H7 (cell line): ENCODE measurements around the gene MGAT4B. TPM values are rescaled to one million over a fixed set of nuclear protein-coding genes. Genes with fewer than 3 reads are reported as not detected.

Source experiments
- DNase-seq: peaks from one replicate; pipeline ENCODE4 v3.0.0; 2012
- H3K27me3 ChIP-seq: 2 replicates; pipeline ENCODE4 v1.6.0; 2011; ENCODE audit warnings: mild to moderate bottlenecking, low read length; ENCODE audit not compliant: control insufficient read depth, insufficient read depth
- H3K36me3 ChIP-seq: replicated peaks from 2 replicates; pipeline ENCODE4 v1.5.1; 2011; ENCODE audit warnings: low read length; ENCODE audit not compliant: control insufficient read depth, insufficient read depth
- H3K4me3 ChIP-seq: 2 replicates; pipeline ENCODE4 v1.5.1; 2011; ENCODE audit warnings: low read depth, mild to moderate bottlenecking, control low read depth, low read length, moderate library complexity; ENCODE audit not compliant: insufficient read depth
- total RNA-seq: library from RNA; depleted of rRNA; stranded (reverse); fragments of >200 nt; shearing (Covaris generic); gene quantifications from 2 replicates; pipeline ENCODE4 v1.2.3, GENCODE V29; 2014

MGAT4B gene
- total RNA-seq, 1 experiment from 2014 or later = 131 TPM

DNA sequence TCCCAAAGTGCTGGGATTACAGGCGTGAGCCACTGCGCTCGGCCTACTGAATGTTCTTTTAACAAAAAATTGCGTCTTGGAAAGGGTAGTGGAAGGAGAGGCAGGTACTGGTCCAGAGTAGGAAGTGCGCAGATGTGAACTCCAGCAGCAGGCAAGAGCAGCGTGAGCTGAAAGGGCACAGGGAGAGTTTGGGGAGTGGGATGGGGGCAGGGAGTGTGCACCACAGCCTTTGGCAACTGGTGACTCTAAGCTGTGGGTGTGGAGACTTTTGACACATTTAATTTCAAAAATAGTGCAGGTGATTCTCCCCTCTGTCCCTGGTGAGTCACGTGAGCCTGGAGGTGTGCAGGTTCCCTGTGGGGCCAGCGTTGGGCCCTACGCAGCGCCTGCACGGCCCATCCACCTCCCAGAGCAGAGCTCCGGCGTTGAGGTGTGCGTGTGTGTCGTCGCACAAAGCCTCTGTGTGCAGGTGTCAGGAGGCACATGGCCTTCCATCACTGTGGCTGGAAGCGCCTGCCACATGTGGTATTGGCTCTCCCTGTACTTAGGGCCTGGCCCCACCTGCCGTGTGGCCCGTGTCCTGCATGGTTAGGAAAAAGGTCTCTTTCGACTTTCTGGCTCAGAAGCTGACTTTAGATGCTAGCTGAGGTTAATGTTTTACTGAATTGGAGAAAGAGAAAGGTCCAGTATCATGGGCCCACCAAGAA lies 25.5 kb upstream of the MGAT4B start:
- Histone ChIP-seq H3K27me3 (no peaks in the 10 kb centered on the region), H3K36me3 (peaks cover 46% of the 10 kb centered on the region)
- peak; percentile 28 for DNase-seq

GRCh38 chr5:179830818-179831468 lies 24.3 kb upstream of the MGAT4B start:
- Histone ChIP-seq H3K36me3 (peaks cover 38% of the 10 kb centered on the region), H3K4me3 (no peak overlapping the region), H3K27me3 (no peaks in the 10 kb centered on the region)
- no peak for DNase-seq

More for the DNA sequence above, 25.5 kb upstream of the MGAT4B start:
- no peak overlapping the region for H3K4me3 ChIP-seq

DNA sequence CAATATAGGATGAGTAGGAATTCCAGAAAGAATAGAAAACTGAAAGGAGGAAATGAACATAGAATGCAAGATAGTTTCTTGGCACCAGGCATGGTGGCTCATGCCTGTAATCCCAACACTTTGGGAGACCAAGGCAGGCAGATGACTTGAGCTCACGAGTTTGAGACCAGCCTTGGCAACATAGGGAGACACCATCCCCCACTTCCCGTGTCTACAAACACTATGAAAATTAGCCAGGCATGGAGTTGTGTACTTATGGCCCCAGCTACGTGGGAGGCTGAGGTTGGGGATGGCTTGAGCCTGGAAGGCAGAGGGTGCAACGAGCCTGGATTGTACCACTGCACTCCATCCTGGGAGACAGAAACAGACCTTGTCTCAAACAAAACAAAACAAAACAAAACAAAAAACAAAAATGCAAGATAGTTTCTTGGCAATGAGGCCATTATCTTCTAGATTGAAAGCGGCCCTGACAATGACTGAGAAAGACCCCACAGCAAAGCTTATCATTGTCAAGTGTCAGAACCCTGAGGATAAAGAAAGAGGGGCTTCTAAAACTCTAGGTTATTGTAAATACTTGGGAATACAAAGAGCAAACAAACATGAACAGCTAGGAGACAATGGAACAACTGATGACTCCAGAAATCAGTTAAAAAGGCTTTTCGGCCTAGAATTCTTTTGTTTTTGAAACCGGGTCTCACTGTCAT lies 23.2 kb upstream of the MGAT4B start:
- peaks cover 48% of the 10 kb centered on the region for H3K36me3 ChIP-seq
- H3K4me3 ChIP-seq = no peak overlapping the region
- no peak for DNase-seq
- no peaks in the 10 kb centered on the region for H3K27me3 ChIP-seq

- Histone ChIP-seq H3K27me3 (no peaks in the 10 kb centered on the region), H3K4me3 (no peak overlapping the region), H3K36me3 (peaks cover 57% of the 10 kb centered on the region)
- peak; percentile 60 for DNase-seq
These were observed 22.2 kb upstream of the MGAT4B start for GRCh38 chr5:179828756-179829421.

GRCh38 chr5:179827680-179828079 lies 21.0 kb upstream of the MGAT4B start:
- no peak overlapping the region for H3K4me3 ChIP-seq
- H3K27me3 ChIP-seq = no peaks in the 10 kb centered on the region
- peaks cover 51% of the 10 kb centered on the region for H3K36me3 ChIP-seq
- peak; percentile 70 for DNase-seq

- Histone ChIP-seq H3K36me3 (peaks cover 41% of the 10 kb centered on the region), H3K27me3 (no peaks in the 10 kb centered on the region), H3K4me3 (no peak overlapping the region)
- peak; percentile 44 for DNase-seq
These were observed 19.1 kb upstream of the MGAT4B start for GRCh38 chr5:179825655-179826182.

DNA sequence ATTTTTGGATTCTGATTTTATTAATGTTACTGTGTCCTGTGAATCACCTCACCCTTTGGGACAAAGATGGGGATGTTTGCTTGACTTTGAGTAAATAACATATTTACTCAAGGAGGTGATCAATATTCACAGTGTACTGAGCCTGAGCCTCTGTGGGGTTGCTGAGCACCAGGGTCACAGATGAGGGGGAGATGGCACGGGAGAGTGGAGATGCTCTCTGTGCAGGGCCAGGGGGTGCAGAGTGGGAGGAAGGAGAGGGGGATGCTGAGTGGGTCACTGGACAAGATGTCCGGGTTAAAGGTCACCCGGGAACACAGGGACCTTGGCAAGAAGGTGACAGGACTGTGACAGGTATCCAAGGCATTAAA lies 18.1 kb upstream of the MGAT4B start:
- Histone ChIP-seq H3K27me3 (no peaks in the 10 kb centered on the region), H3K36me3 (peaks cover 38% of the 10 kb centered on the region), H3K4me3 (no peak overlapping the region)
- peak; percentile 26 for DNase-seq

DNA sequence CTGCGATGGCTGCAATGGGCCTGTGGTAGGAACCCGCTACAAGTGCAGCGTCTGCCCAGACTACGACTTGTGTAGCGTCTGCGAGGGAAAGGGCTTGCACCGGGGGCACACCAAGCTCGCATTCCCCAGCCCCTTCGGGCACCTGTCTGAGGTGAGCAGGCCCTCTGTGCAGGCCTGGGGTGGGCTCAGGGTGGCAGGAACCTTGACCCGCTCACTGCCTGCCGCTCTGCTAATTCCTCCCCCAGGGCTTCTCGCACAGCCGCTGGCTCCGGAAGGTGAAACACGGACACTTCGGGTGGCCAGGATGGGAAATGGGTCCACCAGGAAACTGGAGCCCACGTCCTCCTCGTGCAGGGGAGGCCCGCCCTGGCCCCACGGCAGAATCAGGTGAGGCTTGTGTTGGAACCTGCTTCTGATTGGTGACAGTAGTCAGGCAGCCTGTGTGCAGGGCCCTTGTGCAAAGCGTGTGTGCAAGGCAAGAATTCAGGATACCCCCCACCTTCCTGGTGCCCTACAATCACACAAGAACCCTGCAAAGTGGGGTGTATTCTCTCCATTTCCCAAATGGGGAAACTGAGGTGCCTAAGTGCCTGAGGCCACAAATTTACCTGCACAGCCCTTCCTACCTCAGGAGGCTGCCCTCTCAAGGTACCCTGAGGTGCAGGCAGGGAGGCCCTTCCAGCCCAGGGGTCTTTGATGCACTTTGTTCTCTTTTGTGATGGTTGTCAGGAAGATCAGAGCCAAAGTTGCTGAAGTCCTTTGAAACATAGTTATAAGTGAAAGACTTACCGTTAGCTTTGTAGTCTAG lies 17.5 kb upstream of the MGAT4B start:
- DNase-seq = peak; percentile 22
- peaks cover 36% of the 10 kb centered on the region for H3K36me3 ChIP-seq
- H3K27me3 ChIP-seq = no peaks in the 10 kb centered on the region
- H3K4me3 ChIP-seq = no peak overlapping the region

- Histone ChIP-seq H3K27me3 (no peaks in the 10 kb centered on the region), H3K36me3 (peaks cover 32% of the 10 kb centered on the region), H3K4me3 (no peak overlapping the region; the same call in 1 of the 2 replicates)
- no peak for DNase-seq
These were observed 15.9 kb upstream of the MGAT4B start for GRCh38 chr5:179822444-179822990.

- Histone ChIP-seq H3K4me3 (peak overlapping the region; percentile 94), H3K27me3 (no peaks in the 10 kb centered on the region), H3K36me3 (peaks cover 32% of the 10 kb centered on the region)
- no peak for DNase-seq
These were observed 15.4 kb upstream of the MGAT4B start for GRCh38 chr5:179822059-179822432.

- Histone ChIP-seq H3K36me3 (peaks cover 30% of the 10 kb centered on the region), H3K4me3 (peak overlapping the region; percentile 94)
- peak; percentile 96 for DNase-seq
These were observed 14.8 kb upstream of the MGAT4B start for GRCh38 chr5:179821298-179822058.

GRCh38 chr5:179820483-179821297 lies 14.0 kb upstream of the MGAT4B start, which contains the start of gene SQSTM1:
Gene SQSTM1, plus strand, starts transcription at chr5:179820905. Its CDS starts 32 bp downstream, at chr5:179820937.
- H3K36me3 ChIP-seq = peaks cover 27% of the 10 kb centered on the region
- peak; percentile 97 for DNase-seq
- H3K27me3 ChIP-seq = no peaks in the 10 kb centered on the region; the same call in 1 of the 2 replicates
- peak within 1 kb of the TSS; percentile 94 for H3K4me3 ChIP-seq

More at GRCh38 chr5:179821298-179822058, 14.8 kb upstream of the MGAT4B start:
- H3K27me3 ChIP-seq = no peaks in the 10 kb centered on the region
